Gastrocnemius medialis (tissue), 4 donors: Measurements from ENCODE around the gene GART.

ENCODE experiments used
- CTCF ChIP-seq, 5 experiments: fragments of 450-650 bp in 3 of 5; fragments of 200-600 bp in 2 of 5; sonication (generic) in 2 of 5; IDR thresholded peaks in 4 of 5; conservative IDR thresholded peaks in 1 of 5; 1 replicate in 4 of 5; 2 replicates in 1 of 5; pipeline ENCODE4 v1.5.1; 2016 to 2019; ENCODE audit warnings: antibody characterized with exemption in 5 of 5, mild to moderate bottlenecking in 3 of 5, moderate library complexity in 3 of 5
- POLR2A ChIP-seq, 2 donors: fragments of 450-650 bp; IDR thresholded peaks; one replicate each; pipeline ENCODE4 v1.6.1; 2017; ENCODE audit warnings: antibody characterized with exemption in 2 of 2, mild to moderate bottlenecking in 2 of 2, moderate library complexity in 2 of 2

DNA sequence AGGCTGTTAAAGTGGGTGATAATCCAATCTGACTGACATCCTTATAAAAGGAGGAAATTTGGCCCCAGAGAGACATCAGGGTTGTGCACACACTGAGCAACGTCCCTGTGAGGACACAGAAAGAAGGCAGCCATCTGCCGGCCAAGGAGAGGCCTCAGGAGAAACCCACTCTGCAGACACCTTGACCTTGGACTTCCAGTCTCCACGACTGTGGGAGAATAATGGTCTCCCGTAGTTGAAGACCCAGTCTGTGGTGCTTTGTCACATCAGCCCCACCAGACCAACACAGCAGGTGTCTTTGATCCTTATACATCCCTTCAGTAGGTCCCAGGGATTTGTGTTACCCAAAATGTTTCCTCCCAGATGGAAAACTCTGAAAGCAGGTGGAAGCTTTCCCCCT lies 46.2 kb downstream of the GART start:
- TF ChIP-seq POLR2A (IDR thresholded peaks at IDR 0.05), result no peak
- TF ChIP-seq CTCF (IDR thresholded peaks at IDR 0.05 in 4 of 5, conservative IDR thresholded peaks at IDR 0.05 in 1 of 5), result no peak
